HG03108 (cell line): ENCODE data around the gene GNB1L.
"Not testable (repeated sequence)": the region's sequence is repeated elsewhere in the genome, so short reads cannot be mapped to it uniquely, and the experiment has no call there.

Experiments used
- ATAC-seq: cut with Tn5 transposase; IDR thresholded peaks from one replicate; pipeline ENCODE4 v1.9.1; 2021; ENCODE audit warnings: moderate library complexity; ENCODE audit not compliant: unreplicated experiment

The GNB1L gene

GRCh38 chr22:19846620-19847344 lies 7.9 kb downstream of the GNB1L start:
- ATAC-seq = no peak

- no peak for ATAC-seq
These were observed 9.5 kb downstream of the GNB1L start for GRCh38 chr22:19845054-19845722.

GRCh38 chr22:19844377-19845053 lies 10.2 kb downstream of the GNB1L start:
- no peak for ATAC-seq

GRCh38 chr22:19843857-19844376 lies 10.8 kb downstream of the GNB1L start:
- no peak for ATAC-seq

- no peak for ATAC-seq
These were observed 11.4 kb downstream of the GNB1L start for GRCh38 chr22:19843107-19843856.

DNA sequence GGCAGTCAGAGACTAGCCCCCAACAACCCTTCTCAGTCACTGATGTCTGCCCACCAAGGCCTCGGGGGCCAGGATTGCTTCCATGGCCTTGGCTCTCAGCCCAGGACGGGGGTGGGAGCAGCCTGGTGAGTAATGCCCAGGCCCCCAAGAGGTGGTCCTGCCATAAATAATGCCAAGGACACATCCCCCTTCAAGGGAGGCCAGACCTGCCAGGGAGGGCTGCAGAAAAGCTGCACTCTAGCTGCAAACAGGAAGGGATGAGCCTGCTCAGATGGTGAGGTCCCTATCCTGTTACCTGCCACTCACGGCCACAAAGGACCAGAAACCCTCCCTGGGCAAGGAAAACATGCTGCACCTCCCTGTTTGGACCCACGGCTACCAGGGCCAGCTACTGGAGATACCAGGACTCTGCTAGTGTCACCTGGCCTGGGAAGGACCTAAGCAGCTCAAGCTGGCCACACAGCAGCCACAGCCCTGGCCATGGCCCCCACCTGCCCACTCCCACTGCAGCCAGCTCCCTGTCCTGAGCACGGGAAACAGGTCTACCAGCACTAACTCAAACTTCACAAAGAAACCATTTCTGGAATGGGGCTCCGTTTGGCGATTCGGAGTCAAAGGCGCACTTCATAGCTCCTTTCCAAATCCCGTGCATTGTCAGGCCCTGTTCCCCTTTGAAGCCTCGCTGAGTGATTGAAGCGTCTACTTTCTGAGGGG lies 12.1 kb downstream of the GNB1L start:
- no peak for ATAC-seq

GRCh38 chr22:19841641-19842392 lies 12.9 kb downstream of the GNB1L start:
- no peak for ATAC-seq

GRCh38 chr22:19840955-19841640 lies 13.6 kb downstream of the GNB1L start:
- ATAC-seq = no peak

- no peak for ATAC-seq
These were observed 14.6 kb downstream of the GNB1L start for GRCh38 chr22:19840059-19840458.

DNA sequence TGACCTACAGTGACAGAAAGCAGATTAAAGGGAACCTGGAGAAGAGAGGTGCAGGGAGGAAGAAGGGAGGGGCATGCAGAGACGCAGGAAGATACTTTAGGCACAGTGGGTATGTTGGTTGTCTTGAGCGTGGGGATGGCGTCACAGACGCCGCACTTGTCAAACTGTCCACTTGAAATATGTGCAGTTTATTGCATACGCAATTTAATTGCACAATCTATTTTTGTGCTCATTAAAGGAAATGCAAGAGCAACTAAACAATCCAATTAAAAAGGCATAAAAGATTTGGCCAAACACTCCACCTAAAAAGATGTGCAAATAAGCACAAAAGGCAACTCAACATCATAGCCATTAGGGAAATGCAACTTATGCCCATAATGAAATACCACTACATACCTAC lies 16.8 kb downstream of the GNB1L start:
- ATAC-seq = no peak

DNA sequence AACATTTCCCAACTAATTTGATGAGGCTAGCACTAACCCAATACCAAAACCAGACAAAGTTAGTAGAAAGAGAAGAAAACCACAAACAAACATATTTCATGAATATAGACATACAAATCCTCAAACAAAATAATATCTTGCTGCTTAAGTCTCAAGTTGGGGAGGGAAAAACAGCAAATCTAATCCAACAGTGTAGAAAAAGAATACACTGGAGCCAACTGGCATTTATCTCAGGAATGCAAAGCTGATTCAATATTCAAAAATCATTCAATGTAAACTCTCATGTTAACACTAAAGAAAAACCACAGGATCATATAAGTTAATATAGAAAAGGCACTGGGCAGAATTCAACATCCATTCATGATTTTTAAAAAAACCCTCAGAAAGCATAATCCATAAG lies 18.2 kb downstream of the GNB1L start:
- no peak for ATAC-seq

GRCh38 chr22:19834599-19834998 lies 20.1 kb downstream of the GNB1L start:
- ATAC-seq = no peak

DNA sequence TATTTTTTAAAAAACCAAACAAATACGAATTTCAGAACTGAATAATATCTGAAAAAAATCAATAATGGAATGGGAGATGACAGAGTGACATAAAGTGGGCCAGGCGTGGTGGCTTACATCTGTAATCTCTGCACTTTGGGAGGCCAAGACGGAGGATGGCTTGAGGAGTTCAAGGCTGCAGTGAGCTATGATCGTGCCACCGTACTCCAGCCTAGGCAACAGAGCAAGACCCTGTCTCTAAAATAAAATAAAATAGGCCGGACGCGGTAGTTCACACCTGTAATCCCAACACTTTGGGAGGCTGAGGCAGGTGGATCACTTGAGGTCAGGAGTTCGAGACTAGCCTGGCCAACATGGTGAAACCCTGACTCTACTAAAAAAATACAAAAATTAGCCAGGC lies 21.3 kb downstream of the GNB1L start:
- ATAC-seq = not testable (repeated sequence)

GRCh38 chr22:19832476-19833108 lies 22.1 kb downstream of the GNB1L start:
- no peak for ATAC-seq

- ATAC-seq = not testable (repeated sequence)
These were observed 22.7 kb downstream of the GNB1L start for GRCh38 chr22:19831979-19832378.

DNA sequence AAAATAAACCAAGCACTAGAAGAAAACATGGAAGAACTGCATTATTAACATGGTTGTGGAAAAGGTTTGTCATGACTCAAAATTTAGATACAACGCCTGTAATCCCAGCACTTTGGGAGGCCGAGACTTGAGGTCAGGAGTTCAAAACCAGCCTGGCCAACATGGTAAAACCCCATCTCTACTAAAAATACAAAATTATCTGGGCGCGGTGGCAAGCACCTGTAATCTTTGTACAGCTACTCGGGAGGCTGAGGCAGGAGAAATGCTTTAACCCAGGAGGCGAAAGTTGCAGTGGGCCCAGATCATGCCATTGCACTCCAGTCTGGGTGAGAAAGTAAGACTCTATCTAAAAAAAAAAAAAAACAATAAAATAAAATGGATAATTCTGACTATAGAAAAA lies 23.7 kb downstream of the GNB1L start:
- ATAC-seq = no peak

GRCh38 chr22:19828035-19828401 lies 26.7 kb downstream of the GNB1L start:
- ATAC-seq = no peak

GRCh38 chr22:19827341-19828034 lies 27.2 kb downstream of the GNB1L start:
- ATAC-seq = no peak
